GM21529 (cell line): ENCODE measurements around the gene HARBI1.
A peak's percentile ranks its signal among the peaks of the same experiment; 100 is the strongest.

Source experiments
- ATAC-seq: cut with Tn5 transposase; IDR thresholded peaks from one replicate; pipeline ENCODE4 v1.9.1; 2021; ENCODE audit not compliant: unreplicated experiment

The HARBI1 gene

GRCh38 chr11:46617134-46617971 lies at the start of gene HARBI1, which contains the start of gene ATG13:
HARBI1 (minus strand) TSS chr11:46617227; CDS start chr11:46616237, 990 bp downstream.
ATG13 (plus strand) TSS chr11:46617553; CDS start chr11:46644292, 26,739 bp downstream.
- peak; percentile 94 for ATAC-seq

- ATAC-seq, result no peak
These were observed 49.5 kb upstream of the HARBI1 start for GRCh38 chr11:46666516-46666915.

GRCh38 chr11:46665356-46665755 lies 48.3 kb upstream of the HARBI1 start:
- ATAC-seq, result no peak

- ATAC-seq, result no peak
These were observed 47.6 kb upstream of the HARBI1 start for GRCh38 chr11:46664612-46665011.

GRCh38 chr11:46663277-46663940 lies 46.4 kb upstream of the HARBI1 start:
- no peak for ATAC-seq

- ATAC-seq, result no peak
These were observed 45.3 kb upstream of the HARBI1 start for GRCh38 chr11:46662366-46662765.

- no peak for ATAC-seq
These were observed 44.8 kb upstream of the HARBI1 start for GRCh38 chr11:46661836-46662235.

GRCh38 chr11:46659908-46660307 lies 42.9 kb upstream of the HARBI1 start:
- no peak for ATAC-seq

- ATAC-seq, result no peak
These were observed 41.2 kb upstream of the HARBI1 start for GRCh38 chr11:46658259-46658658.

GRCh38 chr11:46657186-46657585 lies 40.2 kb upstream of the HARBI1 start:
- ATAC-seq, result no peak

- ATAC-seq, result no peak
These were observed 38.6 kb upstream of the HARBI1 start for GRCh38 chr11:46655631-46656030.

GRCh38 chr11:46649180-46649738 lies 32.2 kb upstream of the HARBI1 start:
- ATAC-seq, result no peak

- no peak for ATAC-seq
These were observed 27.0 kb upstream of the HARBI1 start for GRCh38 chr11:46643986-46644385.

GRCh38 chr11:46643531-46643930 lies 26.5 kb upstream of the HARBI1 start:
- no peak for ATAC-seq

- ATAC-seq, result no peak
These were observed 25.8 kb upstream of the HARBI1 start for GRCh38 chr11:46642627-46643335.

- ATAC-seq, result no peak
These were observed 24.6 kb upstream of the HARBI1 start for GRCh38 chr11:46641639-46642038.

- no peak for ATAC-seq
These were observed 23.2 kb upstream of the HARBI1 start for GRCh38 chr11:46640036-46640788.

- no peak for ATAC-seq
These were observed 22.3 kb upstream of the HARBI1 start for GRCh38 chr11:46639197-46639839.

- ATAC-seq, result no peak
These were observed 20.5 kb upstream of the HARBI1 start for GRCh38 chr11:46637546-46637945.

GRCh38 chr11:46635557-46636139 lies 18.6 kb upstream of the HARBI1 start:
- ATAC-seq, result no peak
